K562 (cell line): ENCODE measurements around the gene GPC3. TPM values are rescaled to one million over a fixed set of nuclear protein-coding genes. Genes with fewer than 3 reads are reported as not detected.

Experiments
- ATAC-seq: fragments of 200-7000 bp; cut with Tn5 transposase; 3 replicates; pipeline ENCODE4 v1.9.1; 2020; ENCODE audit warnings: moderate library complexity
- BruUV-seq: library from RNA; stranded (reverse); fragments of 400-500 nt; replicated peaks from 2 replicates; lab custom pipeline; 2021; lab: Mats Ljungman, UMichigan
- CTCF ChIA-PET: fragments of 300-600 bp; formaldehyde crosslinking; extraction: SDS; loops from one replicate; lab custom pipeline; 2021; ENCODE audit warnings: low intra/inter-chr PET ratio; lab: Yijun Ruan, JAX
- POLR2A ChIA-PET: fragments of 300-600, 350-650 bp; sonication (Branson Sonifier 250); formaldehyde crosslinking; extraction: SDS; loops from one replicate; lab custom pipeline; 2021; ENCODE audit warnings: antibody characterized with exemption, inconsistent platforms; lab: Yijun Ruan, JAX
- DNase-seq, 4 experiments: peaks; one replicate each; pipeline versions ENCODE4 v3.0.0 to v3.0.0-alpha.2; 2011 to 2018; ENCODE audit warnings: low spot score in 3 of 4, mixed read lengths in 3 of 4; ENCODE audit errors: extremely low read depth in 1 of 4
- FAIRE-seq: peaks from 2 replicates; lab custom pipeline; 2011; peaks lifted over from hg19 to GRCh38; lab: Jason Lieb, UNC
- H2AFZ ChIP-seq: 2 replicates; pipeline ENCODE4 v1.6.0; 2011; ENCODE audit warnings: low read depth, low read length, control low read depth, inconsistent platforms
- H3K27ac ChIP-seq: fragments of 200-600 bp; 3 replicates; pipeline ENCODE4 v1.8.0; 2011; ENCODE audit warnings: low read depth, mild to moderate bottlenecking, control low read depth, inconsistent platforms, low read length, moderate library complexity, mixed read lengths; ENCODE audit errors: extremely low read depth
- H3K27me3 ChIP-seq, 2 experiments: fragments of 300-600 bp in 1 of 2; 2 replicates in 1 of 2; 3 replicates in 1 of 2; pipeline versions ENCODE4 v1.6.0 to v1.8.0; 2011; ENCODE audit warnings: inconsistent platforms in 2 of 2, low read length in 2 of 2, mild to moderate bottlenecking in 1 of 2, mixed read lengths in 1 of 2, moderate library complexity in 1 of 2; ENCODE audit not compliant: control insufficient read depth in 2 of 2, insufficient read depth in 2 of 2
- H3K36me3 ChIP-seq: fragments of 300-600 bp; 3 replicates; pipeline ENCODE4 v1.8.0; 2011; ENCODE audit warnings: mild to moderate bottlenecking, low read length, inconsistent platforms; ENCODE audit not compliant: control insufficient read depth, insufficient read depth
- H3K4me1 ChIP-seq, 2 experiments: fragments of 200-600 bp in 1 of 2; replicated peaks in 1 of 2; 2 replicates in 1 of 2; 3 replicates in 1 of 2; pipeline versions ENCODE4 v1.5.1 to v1.8.0; 2011; ENCODE audit warnings: inconsistent platforms in 2 of 2, low read length in 2 of 2, mild to moderate bottlenecking in 1 of 2, mixed read lengths in 1 of 2, moderate library complexity in 1 of 2; ENCODE audit not compliant: control insufficient read depth in 2 of 2, insufficient read depth in 2 of 2
- H3K4me2 ChIP-seq: 2 replicates; pipeline ENCODE4 v1.6.1; 2011; ENCODE audit warnings: low read length, control low read depth, inconsistent platforms, mixed read lengths; ENCODE audit not compliant: insufficient read depth
- H3K4me3 ChIP-seq: fragments of 200-600 bp; sonication (generic), shearing (Covaris generic); 2 replicates; pipeline ENCODE4 v1.5.1; 2016; ENCODE audit warnings: control low read depth, inconsistent platforms
- H3K79me2 ChIP-seq: fragments of 200-600 bp; 3 replicates; pipeline ENCODE4 v1.8.0; 2011; ENCODE audit warnings: low read length, inconsistent platforms; ENCODE audit not compliant: control insufficient read depth, insufficient read depth
- H3K9ac ChIP-seq, 2 experiments: 2 replicates each; pipeline versions ENCODE4 v1.6.0 to v1.6.1; 2011; ENCODE audit warnings: low read depth in 2 of 2, low read length in 2 of 2, control low read depth in 1 of 2, inconsistent platforms in 1 of 2, mild to moderate bottlenecking in 1 of 2, mixed read lengths in 1 of 2; ENCODE audit not compliant: insufficient read depth in 1 of 2
- H3K9me1 ChIP-seq: one replicate; pipeline ENCODE4 v1.6.0; 2011; ENCODE audit warnings: inconsistent platforms, mild to moderate bottlenecking, low read length, moderate library complexity; ENCODE audit not compliant: control insufficient read depth, insufficient read depth
- H3K9me3 ChIP-seq: replicated peaks from 2 replicates; pipeline ENCODE4 v1.5.1; 2011; ENCODE audit warnings: low read depth, low read length, inconsistent platforms; ENCODE audit not compliant: control insufficient read depth, insufficient read depth
- H4K20me1 ChIP-seq: replicated peaks from 2 replicates; pipeline ENCODE4 v1.6.1; 2011; ENCODE audit warnings: low read length, inconsistent platforms, mixed read lengths; ENCODE audit not compliant: control insufficient read depth, insufficient read depth
- CBFA2T2 ChIP-seq: fragments of 450-650 bp; conservative IDR thresholded peaks from 2 replicates; pipeline ENCODE4 v1.6.1; 2017; ENCODE audit warnings: mild to moderate bottlenecking
- CXXC5 ChIP-seq: fragments of 250-450 bp; sonication (Bioruptor Pico); IDR thresholded peaks from 2 replicates; pipeline ENCODE4 v1.8.0; 2022; ENCODE audit warnings: inconsistent platforms, mild to moderate bottlenecking, moderate library complexity
- DDX20 ChIP-seq: fragments of 450-650 bp; IDR thresholded peaks from 2 replicates; pipeline ENCODE4 v1.6.1; 2016; ENCODE audit warnings: missing genetic modification characterization, low read depth, mild to moderate bottlenecking, missing compliant biosample characterization, moderate library complexity
- ELF2 ChIP-seq: fragments of 250-450 bp; sonication (Bioruptor Pico); IDR thresholded peaks from 2 replicates; pipeline ENCODE4 v1.5.0; 2021; ENCODE audit warnings: mild to moderate bottlenecking
- EP300 ChIP-seq: IDR thresholded peaks from 2 replicates; pipeline ENCODE4 v1.6.1; 2012; ENCODE audit warnings: low read length, improper control_type of control experiment
- KDM4B ChIP-seq, 2 experiments: fragments of 450-650 bp in 1 of 2; sonication (generic) in 1 of 2; IDR thresholded peaks; 2 replicates each; pipeline ENCODE4 v1.6.1; 2016 to 2017; ENCODE audit warnings: borderline replicate concordance in 2 of 2, antibody characterized with exemption in 1 of 2, low read depth in 1 of 2, mild to moderate bottlenecking in 1 of 2
- MBD2 ChIP-seq: sonication (generic); IDR thresholded peaks from 2 replicates; pipeline ENCODE4 v1.6.1; 2016; ENCODE audit warnings: low read depth, borderline replicate concordance
- POLR2B ChIP-seq: fragments of 450-650 bp; IDR thresholded peaks from 2 replicates; pipeline ENCODE4 v1.6.1; 2018; ENCODE audit warnings: low read depth; ENCODE audit not compliant: partially characterized antibody
- POLR2H ChIP-seq: IDR thresholded peaks from 2 replicates; pipeline ENCODE4 v1.6.1; 2016; ENCODE audit warnings: missing genetic modification characterization, low read depth, mild to moderate bottlenecking, control low read depth, missing compliant biosample characterization, moderate library complexity
- U2AF2 ChIP-seq: fragments of 200-400 bp; formaldehyde crosslinking; optimal IDR thresholded peaks from 2 replicates; pipeline ENCODE3; 2017; ENCODE audit warnings: low read depth, mild to moderate bottlenecking, low read length
- ZKSCAN8 ChIP-seq: fragments of 200-800 bp; sonication (Bioruptor generic); IDR thresholded peaks from 2 replicates; pipeline ENCODE4 v1.6.1; 2016; ENCODE audit warnings: missing genetic modification characterization, missing compliant biosample characterization
- WGBS: fragments of 100-300 bp; shearing (Covaris generic); methylation state at CpG from one replicate; pipeline ENCODE4 v1.1.6; 2016; ENCODE audit warnings: low coverage, mixed read lengths; ENCODE audit not compliant: insufficient coverage; ENCODE audit errors: missing lambda C conversion rate; 5-methylcytosine and 5-hydroxymethylcytosine counted together
- in situ Hi-C: fragments of 300-500 bp; cut with MboI; formaldehyde crosslinking; loops from 4 replicates; pipeline ENCODE4 v1.15.0; 2018; ENCODE audit warnings: inconsistent platforms, mixed read lengths
- intact Hi-C: fragments of 100-400 bp; cut with micrococcal nuclease; formaldehyde crosslinking; loops from 2 replicates; pipeline ENCODE4 v1.14.2; 2022
- polyA plus RNA-seq, 8 experiments: library from polyadenylated mRNA; depleted of rRNA in 4 of 8; stranded (reverse) in 5 of 8; unstranded in 3 of 8; fragments of >200 nt; fragmentation: Nextera tagmentation in 2 of 8; fragmentation: Illumina TruSeq in 1 of 8; extraction: Ambion mirVana in 2 of 8; extraction: Trizol in 1 of 8; gene quantifications; 2 replicates each; pipeline versions ENCODE4 v1.2.1 to v1.2.3, GENCODE V29; 2011 to 2014; ENCODE audit warnings: inconsistent platforms in 1 of 8, missing spikeins in 1 of 8
- total RNA-seq, 7 experiments: library from RNA; depleted of rRNA in 6 of 7; stranded (reverse); fragments of >200 nt in 6 of 7; fragmentation: Illumina TruSeq in 2 of 7; extraction: Trizol in 2 of 7; gene quantifications; 2 replicates each; pipeline versions ENCODE4 v1.2.1 to v1.2.3, GENCODE V29; 2011 to 2021; ENCODE audit warnings: low replicate concordance in 1 of 7
- TF ChIP-seq, protein P1 (sequence below), 2 experiments: fragments of 450-650 bp in 1 of 2; sonication (generic) in 1 of 2; formaldehyde crosslinking in 1 of 2; IDR thresholded peaks in 1 of 2; conservative IDR thresholded peaks in 1 of 2; 2 replicates each; pipeline versions ENCODE4 v1.6.1 to v1.8.1; 2016 to 2023; ENCODE audit warnings: mild to moderate bottlenecking in 2 of 2, moderate library complexity in 2 of 2, inconsistent platforms in 1 of 2, missing genetic modification reagents in 1 of 2
- TF ChIP-seq, protein P2 (sequence below): fragments of 250-450 bp; sonication (Bioruptor Pico); IDR thresholded peaks from 2 replicates; pipeline ENCODE4 v1.8.0; 2021; ENCODE audit warnings: moderate library complexity, mild to moderate bottlenecking, inconsistent platforms
- TF ChIP-seq, protein P3 (sequence below): sonication (generic); formaldehyde crosslinking; IDR thresholded peaks from 2 replicates; pipeline ENCODE4 v1.8.1; 2023; ENCODE audit warnings: mild to moderate bottlenecking, missing genetic modification reagents, moderate library complexity

GPC3 gene
- total and polyA plus RNA-seq, 9 of the 15 experiments (the other 6 are each of a cell fraction or from before 2014, with no cell fraction given) = 0.42 TPM; not detected in 8

DNA sequence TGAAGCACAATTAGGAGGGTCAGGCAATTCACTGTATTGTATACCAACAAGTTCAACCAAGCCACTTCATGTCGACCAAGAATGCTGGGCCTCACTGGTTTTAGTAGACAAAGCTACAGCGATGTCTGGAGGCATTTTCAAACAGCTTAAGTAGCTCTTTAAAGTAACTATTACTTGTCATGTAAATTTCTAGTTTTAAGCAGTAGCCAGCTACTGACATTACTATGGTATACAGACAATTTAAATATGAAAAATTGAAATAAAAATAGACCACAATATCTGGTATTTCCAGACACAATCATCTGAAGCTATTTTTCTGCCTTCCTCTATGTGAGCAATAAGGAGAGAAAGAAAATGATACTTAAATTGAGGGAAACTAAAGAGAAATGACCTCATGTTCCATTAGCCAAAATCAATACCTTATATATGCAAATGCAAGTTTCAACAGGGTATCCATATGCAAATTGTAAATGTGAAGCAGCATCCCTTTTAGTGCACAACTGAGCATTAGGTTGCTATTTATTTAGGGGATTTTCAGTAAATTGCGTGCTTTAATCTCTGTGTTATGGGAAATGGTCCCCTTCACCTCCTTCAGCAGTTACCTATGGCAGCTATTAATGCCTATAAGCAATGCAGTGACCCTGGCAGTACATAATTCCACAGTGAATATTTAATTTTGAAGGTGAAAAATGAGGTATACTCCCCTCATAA, 119.5 kb downstream of the GPC3 start:
- H3K9ac ChIP-seq = no peak overlapping the region
- ATAC-seq = no peak
- no peaks in the 10 kb centered on the region for H3K36me3 ChIP-seq
- no peaks in the 10 kb centered on the region for H3K79me2 ChIP-seq
- intact Hi-C loops (no loop called here), in situ Hi-C loops (no loop called here)
- H3K4me3 ChIP-seq = no peak overlapping the region
- no peaks in the 10 kb centered on the region for H3K27me3 ChIP-seq
- BruUV-seq = no TSS peak
- POLR2A ChIA-PET = no interaction called here
- no peaks in the 10 kb centered on the region for H4K20me1 ChIP-seq
- no peak overlapping the region for H3K4me2 ChIP-seq
- no peak for TF ChIP-seq U2AF2
- TF ChIP-seq POLR2H (tag) = no peak
- no peak for TF ChIP-seq ZKSCAN8 (CRISPR knock-in tag)
- no peak for TF ChIP-seq EP300
- TF ChIP-seq, protein P1, sequence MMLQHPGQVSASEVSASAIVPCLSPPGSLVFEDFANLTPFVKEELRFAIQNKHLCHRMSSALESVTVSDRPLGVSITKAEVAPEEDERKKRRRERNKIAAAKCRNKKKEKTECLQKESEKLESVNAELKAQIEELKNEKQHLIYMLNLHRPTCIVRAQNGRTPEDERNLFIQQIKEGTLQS (IDR thresholded peaks at IDR 0.05) = no peak
- TF ChIP-seq, protein P1 (CRISPR knock-in tag; conservative IDR thresholded peaks at IDR 0.05) = no peak
- TF ChIP-seq, protein P2, sequence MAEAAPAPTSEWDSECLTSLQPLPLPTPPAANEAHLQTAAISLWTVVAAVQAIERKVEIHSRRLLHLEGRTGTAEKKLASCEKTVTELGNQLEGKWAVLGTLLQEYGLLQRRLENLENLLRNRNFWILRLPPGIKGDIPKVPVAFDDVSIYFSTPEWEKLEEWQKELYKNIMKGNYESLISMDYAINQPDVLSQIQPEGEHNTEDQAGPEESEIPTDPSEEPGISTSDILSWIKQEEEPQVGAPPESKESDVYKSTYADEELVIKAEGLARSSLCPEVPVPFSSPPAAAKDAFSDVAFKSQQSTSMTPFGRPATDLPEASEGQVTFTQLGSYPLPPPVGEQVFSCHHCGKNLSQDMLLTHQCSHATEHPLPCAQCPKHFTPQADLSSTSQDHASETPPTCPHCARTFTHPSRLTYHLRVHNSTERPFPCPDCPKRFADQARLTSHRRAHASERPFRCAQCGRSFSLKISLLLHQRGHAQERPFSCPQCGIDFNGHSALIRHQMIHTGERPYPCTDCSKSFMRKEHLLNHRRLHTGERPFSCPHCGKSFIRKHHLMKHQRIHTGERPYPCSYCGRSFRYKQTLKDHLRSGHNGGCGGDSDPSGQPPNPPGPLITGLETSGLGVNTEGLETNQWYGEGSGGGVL (CRISPR knock-in tag) = no peak
- no peak for TF ChIP-seq MBD2
- no peak for TF ChIP-seq CXXC5 (CRISPR knock-in tag)
- TF ChIP-seq ELF2 = no peak
- no peak for TF ChIP-seq DDX20 (tag)
- TF ChIP-seq, protein P3, sequence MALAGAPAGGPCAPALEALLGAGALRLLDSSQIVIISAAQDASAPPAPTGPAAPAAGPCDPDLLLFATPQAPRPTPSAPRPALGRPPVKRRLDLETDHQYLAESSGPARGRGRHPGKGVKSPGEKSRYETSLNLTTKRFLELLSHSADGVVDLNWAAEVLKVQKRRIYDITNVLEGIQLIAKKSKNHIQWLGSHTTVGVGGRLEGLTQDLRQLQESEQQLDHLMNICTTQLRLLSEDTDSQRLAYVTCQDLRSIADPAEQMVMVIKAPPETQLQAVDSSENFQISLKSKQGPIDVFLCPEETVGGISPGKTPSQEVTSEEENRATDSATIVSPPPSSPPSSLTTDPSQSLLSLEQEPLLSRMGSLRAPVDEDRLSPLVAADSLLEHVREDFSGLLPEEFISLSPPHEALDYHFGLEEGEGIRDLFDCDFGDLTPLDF (CRISPR knock-in tag) = no peak
- TF ChIP-seq POLR2B = no peak
- TF ChIP-seq KDM4B (IDR thresholded peaks at IDR 0.05; ENCODE audit: borderline replicate concordance in 2 of 2, low read depth in 1 of 2) = no peak
- TF ChIP-seq CBFA2T2 = no peak
- FAIRE-seq = no peak
- no peaks in the 10 kb centered on the region for H3K4me1 ChIP-seq
- H3K9me3 ChIP-seq = no peaks in the 10 kb centered on the region
- no peaks in the 10 kb centered on the region for H3K9me1 ChIP-seq
- H2AFZ ChIP-seq = no peak overlapping the region
- DNase-seq = no peak
- no peak overlapping the region for H3K27ac ChIP-seq
- CTCF ChIA-PET = no interaction called here
- WGBS = 0% methylated on average over 3 of the region's 3 CpGs
